GM18519 (cell line): ENCODE data around the gene TOM1L2.
"Not testable (repeated sequence)": the region's sequence is repeated elsewhere in the genome, so short reads cannot be mapped to it uniquely, and the experiment has no call there.

ENCODE experiments used
- ATAC-seq: cut with Tn5 transposase; IDR thresholded peaks from one replicate; pipeline ENCODE4 v1.9.1; 2021; ENCODE audit warnings: mild to moderate bottlenecking, moderate library complexity; ENCODE audit not compliant: unreplicated experiment, low FRiP score

TOM1L2 gene

GRCh38 chr17:17998934-17999333 lies 26.7 kb upstream of the TOM1L2 start:
- ATAC-seq, result no peak

DNA sequence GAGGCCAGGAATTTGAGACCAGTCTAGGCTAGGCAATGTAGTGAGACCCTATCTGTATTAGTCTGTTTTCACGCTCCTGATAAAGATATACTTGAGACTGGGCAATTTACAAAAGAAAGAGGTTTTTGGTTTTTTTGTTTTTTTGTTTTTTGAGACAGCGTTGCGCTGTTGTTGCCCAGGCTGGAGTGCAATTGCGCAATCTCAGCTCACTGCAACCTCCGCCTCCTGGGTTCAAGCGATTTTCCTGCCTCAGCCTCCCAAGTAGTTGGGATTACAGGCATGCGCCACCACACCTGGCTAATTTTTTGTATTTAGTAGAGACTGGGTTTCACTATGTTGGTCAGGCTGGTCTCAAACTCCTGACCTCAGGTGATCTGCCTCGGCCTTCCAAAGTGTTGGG lies 23.7 kb upstream of the TOM1L2 start:
- not testable (repeated sequence) for ATAC-seq

- no peak for ATAC-seq
Measured at GRCh38 chr17:17994271-17995069, 22.3 kb upstream of the TOM1L2 start.

DNA sequence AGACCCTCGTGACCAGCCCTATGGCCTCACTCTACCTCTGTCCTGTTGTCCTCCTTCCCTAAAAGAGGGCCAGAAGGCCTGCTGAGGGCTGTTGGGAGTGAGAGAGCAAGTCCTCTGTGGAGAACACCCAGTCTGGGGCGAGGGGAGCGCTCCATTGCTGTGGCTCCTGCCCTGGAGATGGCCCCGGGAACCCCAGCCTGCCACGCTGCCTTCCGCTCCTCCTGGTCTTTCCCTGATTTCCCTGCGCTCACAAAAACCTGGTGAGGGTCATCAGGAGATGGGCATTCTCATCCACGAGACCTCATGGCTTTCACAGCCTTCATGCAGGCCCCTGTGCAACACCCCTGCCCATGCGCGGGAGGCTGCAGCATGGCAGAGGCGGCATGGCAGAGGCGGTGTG lies 21.7 kb upstream of the TOM1L2 start:
- no peak for ATAC-seq

DNA sequence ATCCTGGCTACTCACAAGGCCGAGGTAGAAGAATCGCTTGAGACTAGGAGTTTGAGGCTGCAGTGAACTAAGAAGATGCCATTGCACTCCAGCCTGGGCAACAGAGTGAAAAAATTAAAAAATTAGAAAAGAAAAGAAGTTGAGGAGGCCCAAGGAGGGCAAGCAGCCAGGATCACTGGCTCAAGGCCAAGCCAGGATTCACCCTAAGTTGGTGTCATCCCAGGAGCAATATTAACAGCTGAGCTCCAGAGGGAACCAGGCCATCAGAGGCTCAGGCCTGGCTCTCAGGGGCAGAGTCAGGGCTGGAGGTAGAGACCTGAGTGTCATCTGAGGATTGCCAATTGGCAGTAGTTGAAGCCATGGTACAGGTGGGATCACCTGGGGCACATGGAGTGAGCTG lies 21.2 kb upstream of the TOM1L2 start:
- no peak for ATAC-seq

DNA sequence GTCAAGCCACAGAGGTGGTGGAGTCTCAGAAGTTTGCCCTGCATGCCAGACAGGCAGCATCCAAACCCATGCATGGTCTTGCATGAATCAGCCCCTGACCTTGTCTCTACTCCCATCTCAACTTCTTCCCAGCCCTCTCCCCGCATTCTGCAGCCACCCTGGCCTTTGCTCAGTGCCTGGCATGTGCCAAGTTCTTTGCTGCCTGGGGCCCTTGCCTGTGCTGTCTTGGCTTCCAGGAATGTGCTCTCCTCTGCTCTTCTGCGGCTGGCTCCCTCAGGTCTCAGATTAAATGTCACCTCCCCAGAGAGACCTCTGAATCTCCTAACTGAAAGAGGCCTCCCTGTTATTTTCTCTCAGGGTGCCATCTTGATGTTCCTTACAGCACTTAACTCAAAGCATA lies 18.1 kb upstream of the TOM1L2 start:
- ATAC-seq, result no peak

DNA sequence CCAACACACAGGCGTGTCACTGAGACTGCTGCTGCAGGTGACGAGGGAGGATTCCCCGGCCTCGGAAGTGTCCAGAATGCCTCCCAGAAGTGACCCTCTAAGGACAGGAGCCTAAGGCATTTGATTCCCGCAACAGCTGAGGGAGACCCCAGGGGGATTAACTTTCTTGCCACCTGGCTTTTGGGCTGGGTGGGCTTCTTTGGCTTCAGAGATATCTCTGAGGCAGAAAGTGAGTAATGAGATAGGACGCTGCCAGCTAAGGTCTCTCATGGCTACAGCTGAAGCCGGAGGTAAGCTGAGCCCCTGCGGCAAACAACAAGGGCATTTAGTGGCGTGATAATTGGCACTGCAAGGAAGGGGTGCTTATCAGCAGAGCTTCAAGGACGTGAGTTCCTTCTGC lies 17.4 kb upstream of the TOM1L2 start:
- ATAC-seq, result no peak

GRCh38 chr17:17989081-17989480 lies 16.9 kb upstream of the TOM1L2 start:
- no peak for ATAC-seq

DNA sequence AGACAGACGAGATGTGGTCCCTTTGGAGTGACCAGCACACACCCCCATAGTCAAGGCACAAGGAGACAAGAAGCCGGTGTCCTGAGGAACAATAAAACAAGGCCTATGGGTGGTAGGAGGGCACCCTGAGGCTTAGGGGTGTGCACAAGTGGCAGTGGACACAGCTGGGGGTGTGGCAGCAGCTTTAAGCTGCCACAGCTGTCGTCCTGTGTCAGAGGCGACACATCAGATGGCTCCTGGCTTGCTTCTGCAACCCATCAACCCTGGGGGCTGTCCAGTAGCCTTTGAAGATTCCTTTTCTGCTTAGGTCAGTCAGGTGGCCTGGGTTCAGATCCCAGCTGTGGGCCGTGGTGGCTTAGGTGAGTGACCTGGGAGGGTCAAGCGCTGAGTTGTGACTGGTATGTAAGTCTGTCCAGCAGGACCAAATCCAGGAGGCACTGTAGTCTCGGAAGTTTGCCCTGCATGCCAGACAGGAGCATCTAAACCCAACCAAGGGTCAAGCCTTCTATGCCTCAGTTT lies 16.3 kb upstream of the TOM1L2 start:
- no peak for ATAC-seq

GRCh38 chr17:17987901-17988300 lies 15.7 kb upstream of the TOM1L2 start:
- ATAC-seq, result no peak

- no peak for ATAC-seq
Measured at GRCh38 chr17:17987187-17987896, 15.1 kb upstream of the TOM1L2 start.

GRCh38 chr17:17985555-17985954 lies 13.4 kb upstream of the TOM1L2 start:
- ATAC-seq, result no peak

DNA sequence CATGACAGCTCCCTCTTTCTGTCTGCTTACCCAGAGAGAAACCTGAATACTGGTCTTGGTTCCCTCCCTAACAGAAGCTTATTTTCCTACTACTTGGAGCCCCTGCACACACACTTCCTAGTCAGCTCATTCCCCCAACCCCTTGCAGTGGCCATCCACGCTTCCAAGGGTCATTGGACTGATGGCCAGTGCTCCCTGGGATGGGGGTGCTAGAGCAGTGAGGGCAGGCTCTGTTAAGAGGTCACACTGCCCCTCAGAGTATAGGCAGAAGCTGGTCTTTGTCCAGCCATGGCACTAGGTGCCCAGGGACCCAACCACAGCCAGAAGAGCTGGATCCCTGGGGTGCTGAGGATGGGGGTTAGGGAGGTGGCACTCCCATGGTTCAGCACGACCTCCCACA lies 13.0 kb upstream of the TOM1L2 start:
- no peak for ATAC-seq

DNA sequence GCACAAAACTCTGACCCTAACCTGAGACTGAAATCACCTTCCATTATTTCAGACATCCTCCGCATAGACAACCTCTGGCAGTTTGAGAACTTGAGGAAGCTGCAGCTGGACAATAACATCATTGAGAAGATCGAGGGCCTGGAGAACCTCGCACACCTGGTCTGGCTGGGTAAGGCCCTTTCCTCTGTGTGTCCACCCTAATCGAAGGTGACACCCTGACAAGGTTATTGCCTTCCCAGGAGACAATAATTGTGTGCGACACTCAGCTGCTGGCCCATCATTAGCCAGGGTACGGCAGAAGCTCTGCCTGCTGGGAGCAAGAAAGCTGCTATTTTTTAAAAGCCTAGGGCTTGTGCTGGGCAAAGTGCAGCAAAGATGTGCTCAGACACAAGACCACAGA lies 11.6 kb upstream of the TOM1L2 start:
- ATAC-seq, result no peak

- no peak for ATAC-seq
Measured at GRCh38 chr17:17983376-17983775, 11.2 kb upstream of the TOM1L2 start.

- ATAC-seq, result no peak
Measured at GRCh38 chr17:17982801-17983200, 10.6 kb upstream of the TOM1L2 start.

DNA sequence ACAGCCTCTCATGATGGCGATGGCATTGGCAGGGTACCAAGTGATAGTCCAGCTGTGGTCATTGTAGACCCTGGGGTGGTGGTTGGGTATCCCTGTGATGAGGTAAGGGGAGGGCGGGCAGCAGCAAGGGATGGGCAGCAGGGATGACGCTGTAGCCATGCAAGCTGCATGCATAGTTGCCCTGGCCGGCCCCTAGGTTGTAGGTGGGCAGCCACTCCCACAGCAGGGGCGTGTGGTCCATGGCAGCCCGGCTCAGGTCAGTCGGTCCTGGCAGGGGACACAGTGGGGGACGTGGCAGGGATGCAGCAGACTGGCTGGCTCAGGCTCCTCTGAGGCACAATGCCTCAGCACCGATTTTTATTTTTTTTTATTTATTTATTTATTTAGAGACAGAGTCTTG lies 9.1 kb upstream of the TOM1L2 start:
- ATAC-seq, result no peak

DNA sequence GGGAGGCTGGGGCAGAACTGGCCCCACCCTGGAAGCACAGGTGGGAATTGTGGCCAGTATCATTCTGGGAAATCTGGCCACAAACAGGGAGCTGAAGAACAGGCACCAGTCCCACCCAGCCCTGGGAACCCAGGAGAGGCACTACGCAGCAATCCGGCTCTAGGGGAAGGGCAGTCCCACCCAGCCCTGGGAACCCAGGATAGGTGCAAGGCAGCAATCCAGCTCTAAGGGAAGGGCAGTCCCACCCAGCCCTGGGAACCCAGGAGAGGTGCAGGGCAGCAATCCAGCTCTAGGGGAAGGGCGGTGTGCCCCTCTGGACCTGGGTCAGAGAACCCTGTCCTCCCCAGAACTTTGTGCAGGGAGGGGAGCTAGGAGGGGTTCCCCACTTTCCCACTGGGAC lies 7.6 kb upstream of the TOM1L2 start:
- ATAC-seq, result no peak

DNA sequence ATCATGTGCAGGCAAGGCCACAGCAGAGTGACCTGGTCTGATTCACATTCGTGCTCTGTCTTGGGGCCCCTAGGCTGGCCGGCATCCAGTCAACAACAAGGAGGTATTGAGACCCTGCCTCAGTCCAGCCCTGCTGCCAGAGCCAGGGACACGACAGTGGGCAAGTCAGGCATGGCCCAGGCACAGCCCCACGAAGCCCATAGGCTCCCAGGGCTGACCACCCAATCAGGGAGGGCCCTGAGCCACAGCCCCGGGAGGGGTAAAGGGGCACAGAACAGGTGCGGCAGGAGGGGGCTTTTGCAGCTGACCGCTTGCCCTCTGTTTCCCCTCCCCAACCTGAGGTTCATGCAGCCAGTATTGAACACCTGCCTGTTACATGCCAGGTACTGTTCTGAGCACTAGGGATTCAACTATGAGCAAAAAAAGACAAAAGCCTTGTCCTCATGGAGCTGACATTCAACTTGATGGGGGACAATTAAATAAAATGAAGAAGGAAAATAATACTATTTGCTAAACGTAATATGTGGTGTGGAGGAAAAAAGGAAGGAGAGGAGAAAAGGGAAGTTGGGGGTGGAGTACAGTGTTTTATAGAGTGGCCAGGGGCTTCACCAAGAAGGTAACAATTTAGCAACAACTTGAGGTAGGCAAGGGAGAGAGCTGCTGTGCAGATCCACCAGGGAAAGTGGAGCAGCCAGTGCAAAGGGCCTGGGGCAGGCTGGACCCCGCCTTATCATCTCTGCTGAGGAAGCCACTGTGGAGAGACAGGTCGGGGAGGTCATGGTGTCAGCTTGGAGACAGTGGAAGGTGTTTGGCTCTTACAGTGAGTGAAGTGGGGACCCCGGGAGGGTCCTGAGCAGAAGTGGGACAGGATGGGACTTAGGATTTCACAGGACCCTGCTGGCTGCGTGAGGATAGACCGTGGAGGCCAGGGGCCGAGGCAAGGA lies 6.6 kb upstream of the TOM1L2 start:
- no peak for ATAC-seq

GRCh38 chr17:17976931-17977570 lies 4.9 kb upstream of the TOM1L2 start:
- ATAC-seq, result no peak
